K562 (cell line): ENCODE data around the gene LRRC59. TPM values are rescaled to one million over a fixed set of nuclear protein-coding genes. Genes with fewer than 3 reads are reported as not detected.

ENCODE experiments used
- BRCA1 ChIP-seq, 2 experiments: fragments of 450-650 bp in 1 of 2; sonication (generic) in 1 of 2; formaldehyde crosslinking in 1 of 2; IDR thresholded peaks; 2 replicates each; pipeline versions ENCODE4 v1.5.0 to v1.6.1; 2017 to 2020; ENCODE audit warnings: mild to moderate bottlenecking in 1 of 2, missing genetic modification reagents in 1 of 2
- CBX5 ChIP-seq: IDR thresholded peaks from 2 replicates; pipeline ENCODE4 v1.6.1; 2014; ENCODE audit warnings: low read depth, borderline replicate concordance
- CCNT2 ChIP-seq: IDR thresholded peaks from 2 replicates; pipeline ENCODE4 v1.6.1; 2011; ENCODE audit warnings: borderline replicate concordance, low read depth, mild to moderate bottlenecking, moderate library complexity, mixed read lengths, low read length; ENCODE audit not compliant: insufficient read length; ENCODE audit errors: extremely low read depth
- GATAD2A ChIP-seq: fragments of 450-650 bp; IDR thresholded peaks from 2 replicates; pipeline ENCODE4 v1.6.1; 2017
- KLF10 ChIP-seq: fragments of 250-450 bp; sonication (Bioruptor Pico); IDR thresholded peaks from 2 replicates; pipeline ENCODE4 v1.6.1; 2021; ENCODE audit warnings: matching md5 sums
- MEF2A ChIP-seq: IDR thresholded peaks from 2 replicates; pipeline ENCODE4 v1.6.1; 2011; ENCODE audit warnings: low read depth, mild to moderate bottlenecking, low read length, moderate library complexity; ENCODE audit not compliant: control insufficient read depth
- NR2C1 ChIP-seq, 2 experiments: fragments of 450-650 bp; IDR thresholded peaks; 2 replicates each; pipeline ENCODE4 v1.6.1; 2017; ENCODE audit warnings: mild to moderate bottlenecking in 2 of 2, antibody characterized with exemption in 1 of 2, inconsistent platforms in 1 of 2, missing compliant biosample characterization in 1 of 2, missing genetic modification characterization in 1 of 2
- POU5F1 ChIP-seq: fragments of 150-350 bp; IDR thresholded peaks from 2 replicates; pipeline ENCODE4 v1.6.1; 2014; ENCODE audit warnings: borderline replicate concordance, low read length, low read depth, mild to moderate bottlenecking; ENCODE audit not compliant: partially characterized antibody
- SAFB ChIP-seq: fragments of 200-400 bp; formaldehyde crosslinking; IDR thresholded peaks from 2 replicates; pipeline ENCODE4 v1.6.1; 2017; ENCODE audit warnings: low read depth, low read length, borderline replicate concordance
- SMARCB1 ChIP-seq: IDR thresholded peaks from 2 replicates; pipeline ENCODE4 v1.6.1; 2011; ENCODE audit warnings: improper control_type of control experiment, low read depth; ENCODE audit not compliant: insufficient read length
- SREBF2 ChIP-seq: sonication (generic); formaldehyde crosslinking; IDR thresholded peaks from 2 replicates; pipeline ENCODE4 v1.4.0; 2020; ENCODE audit warnings: mild to moderate bottlenecking, missing genetic modification reagents
- TAF9B ChIP-seq: fragments of 450-650 bp; IDR thresholded peaks from 2 replicates; pipeline ENCODE4 v1.6.1; 2018; ENCODE audit warnings: mild to moderate bottlenecking; ENCODE audit not compliant: partially characterized antibody
- TFAM ChIP-seq: fragments of 250-450 bp; sonication (Bioruptor Pico); conservative IDR thresholded peaks from 2 replicates; pipeline ENCODE4 v1.5.0; 2021; ENCODE audit warnings: mild to moderate bottlenecking, moderate library complexity
- ZBTB1 ChIP-seq: sonication (generic); formaldehyde crosslinking; IDR thresholded peaks from 2 replicates; pipeline ENCODE4 v1.8.1; 2023; ENCODE audit warnings: missing genetic modification reagents, low read depth, mild to moderate bottlenecking, borderline replicate concordance
- ZC3H11A ChIP-seq: IDR thresholded peaks from 2 replicates; pipeline ENCODE4 v1.6.1; 2012; ENCODE audit warnings: low read depth, low read length, improper control_type of control experiment
- ZNF347 ChIP-seq: fragments of 450-650 bp; formaldehyde crosslinking; IDR thresholded peaks from 2 replicates; pipeline ENCODE4 v1.4.0; 2020; ENCODE audit warnings: low read depth, mild to moderate bottlenecking, moderate library complexity
- ZNF354B ChIP-seq: fragments of 250-450 bp; sonication (Bioruptor Pico); IDR thresholded peaks from 2 replicates; pipeline ENCODE4 v1.4.0; 2020
- ZNF512 ChIP-seq: IDR thresholded peaks from 2 replicates; pipeline ENCODE4 v1.6.1; 2016; ENCODE audit warnings: missing genetic modification characterization, missing compliant biosample characterization
- ZNF668 ChIP-seq: fragments of 250-450 bp; sonication (Bioruptor Pico); IDR thresholded peaks from 2 replicates; pipeline ENCODE4 v1.8.0; 2022; ENCODE audit warnings: mild to moderate bottlenecking, inconsistent platforms
- ZNF77 ChIP-seq: fragments of 250-450 bp; sonication (Bioruptor Pico); IDR thresholded peaks from 2 replicates; pipeline ENCODE4 v1.5.0; 2020
- ZNF780A ChIP-seq: fragments of 250-450 bp; sonication (Bioruptor Pico); IDR thresholded peaks from 2 replicates; pipeline ENCODE4 v1.5.0; 2021; ENCODE audit warnings: mild to moderate bottlenecking
- polyA plus RNA-seq, 8 experiments: library from polyadenylated mRNA; depleted of rRNA in 4 of 8; stranded (reverse) in 5 of 8; unstranded in 3 of 8; fragments of >200 nt; fragmentation: Nextera tagmentation in 2 of 8; fragmentation: Illumina TruSeq in 1 of 8; extraction: Ambion mirVana in 2 of 8; extraction: Trizol in 1 of 8; gene quantifications; 2 replicates each; pipeline versions ENCODE4 v1.2.1 to v1.2.3, GENCODE V29; 2011 to 2014; ENCODE audit warnings: inconsistent platforms in 1 of 8, missing spikeins in 1 of 8
- total RNA-seq, 7 experiments: library from RNA; depleted of rRNA in 6 of 7; stranded (reverse); fragments of >200 nt in 6 of 7; fragmentation: Illumina TruSeq in 2 of 7; extraction: Trizol in 2 of 7; gene quantifications; 2 replicates each; pipeline versions ENCODE4 v1.2.1 to v1.2.3, GENCODE V29; 2011 to 2021; ENCODE audit warnings: low replicate concordance in 1 of 7
- TF ChIP-seq, protein P1 (sequence below): fragments of 250-450 bp; sonication (Bioruptor Pico); IDR thresholded peaks from 2 replicates; pipeline ENCODE4 v1.8.0; 2021; ENCODE audit warnings: mild to moderate bottlenecking, moderate library complexity
- TF ChIP-seq, protein P2 (sequence below), 2 experiments: fragments of 450-650 bp in 1 of 2; sonication (generic) in 1 of 2; formaldehyde crosslinking; conservative IDR thresholded peaks; 2 replicates each; pipeline versions ENCODE4 v1.4.0 to v1.8.1; 2020 to 2022; ENCODE audit warnings: mild to moderate bottlenecking in 1 of 2, missing genetic modification reagents in 1 of 2

The LRRC59 gene
- total and polyA plus RNA-seq, 9 of the 15 experiments (the other 6 are each of a cell fraction or from before 2014, with no cell fraction given): 27.8 to 244 (median 154) TPM

DNA sequence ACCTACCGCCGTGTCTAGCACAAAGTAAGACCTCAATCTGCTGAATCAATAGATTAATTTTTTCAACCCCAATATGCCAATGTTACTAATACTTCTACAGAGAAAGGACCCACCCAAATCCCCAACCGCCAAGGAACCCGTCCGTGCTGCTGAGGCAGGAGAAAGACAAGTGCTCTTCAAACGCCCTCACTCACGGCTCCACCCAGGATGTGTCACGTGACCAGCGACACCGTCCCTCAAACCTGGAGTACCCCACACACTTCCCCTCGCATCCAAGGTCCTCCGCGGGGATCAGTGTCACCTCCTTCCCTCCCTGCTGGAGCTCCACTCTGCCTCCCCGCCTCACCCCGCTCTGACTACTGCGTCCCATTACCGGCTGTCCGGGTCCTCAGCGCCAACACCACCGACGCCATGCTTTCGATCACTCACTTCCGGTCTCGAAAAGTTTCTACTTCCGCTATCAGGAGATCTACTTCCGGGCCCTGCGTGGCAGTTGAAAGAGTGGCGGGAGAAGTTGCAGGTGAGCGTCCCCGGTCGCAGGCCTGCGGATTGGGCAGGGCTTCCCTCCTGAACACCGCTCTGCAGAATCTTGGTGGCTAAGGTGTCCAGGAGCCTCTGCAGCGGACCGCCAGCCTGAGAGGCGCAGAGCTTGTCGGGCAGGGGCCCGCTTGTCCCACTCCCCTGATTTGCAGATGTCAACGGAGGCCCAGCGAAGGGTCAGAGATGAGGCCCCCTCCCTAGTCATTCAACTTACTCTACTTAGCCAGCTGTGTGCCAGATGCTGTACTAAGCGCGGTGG, 24.4 kb downstream of the LRRC59 start, which contains the start of the genes EME1 and MRPL27 (continued):
- TF ChIP-seq KLF10 (no peak), BRCA1 (IDR thresholded peaks at IDR 0.05) (no peak), BRCA1 (CRISPR knock-in tag; IDR thresholded peaks at IDR 0.05) (no peak), POU5F1 (peak; percentile 18), ZNF77 (CRISPR knock-in tag) (no peak), TAF9B (peak; percentile 97), MEF2A (no peak), CCNT2 (no peak), SREBF2 (0 out of 2 replicates have a peak, but pooled peaks have one; percentile 34), TFAM (CRISPR knock-in tag) (no peak), GATAD2A (no peak), ZBTB1 (CRISPR knock-in tag) (no peak), SAFB (no peak), SMARCB1 (no peak), ZNF347 (CRISPR knock-in tag) (no peak), ZNF354B (no peak), ZNF512 (tag) (no peak), CBX5 (no peak), ZC3H11A (no peak), ZNF780A (CRISPR knock-in tag) (no peak), NR2C1 (IDR thresholded peaks at IDR 0.05) (peak; percentile 99), NR2C1 (tag; IDR thresholded peaks at IDR 0.05) (peak; percentile 99), ZNF668 (no peak)
- TF ChIP-seq, protein P1, sequence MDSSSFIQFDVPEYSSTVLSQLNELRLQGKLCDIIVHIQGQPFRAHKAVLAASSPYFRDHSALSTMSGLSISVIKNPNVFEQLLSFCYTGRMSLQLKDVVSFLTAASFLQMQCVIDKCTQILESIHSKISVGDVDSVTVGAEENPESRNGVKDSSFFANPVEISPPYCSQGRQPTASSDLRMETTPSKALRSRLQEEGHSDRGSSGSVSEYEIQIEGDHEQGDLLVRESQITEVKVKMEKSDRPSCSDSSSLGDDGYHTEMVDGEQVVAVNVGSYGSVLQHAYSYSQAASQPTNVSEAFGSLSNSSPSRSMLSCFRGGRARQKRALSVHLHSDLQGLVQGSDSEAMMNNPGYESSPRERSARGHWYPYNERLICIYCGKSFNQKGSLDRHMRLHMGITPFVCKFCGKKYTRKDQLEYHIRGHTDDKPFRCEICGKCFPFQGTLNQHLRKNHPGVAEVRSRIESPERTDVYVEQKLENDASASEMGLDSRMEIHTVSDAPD: no peak
- TF ChIP-seq, protein P2, sequence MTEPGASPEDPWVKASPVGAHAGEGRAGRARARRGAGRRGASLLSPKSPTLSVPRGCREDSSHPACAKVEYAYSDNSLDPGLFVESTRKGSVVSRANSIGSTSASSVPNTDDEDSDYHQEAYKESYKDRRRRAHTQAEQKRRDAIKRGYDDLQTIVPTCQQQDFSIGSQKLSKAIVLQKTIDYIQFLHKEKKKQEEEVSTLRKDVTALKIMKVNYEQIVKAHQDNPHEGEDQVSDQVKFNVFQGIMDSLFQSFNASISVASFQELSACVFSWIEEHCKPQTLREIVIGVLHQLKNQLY (CRISPR knock-in tag; conservative IDR thresholded peaks at IDR 0.05): no peak
